IMR-90 (cell line): ENCODE measurements around the gene RNF144A. TPM values are rescaled to one million over a fixed set of nuclear protein-coding genes. Genes with fewer than 3 reads are reported as not detected.

Experiments
- ATAC-seq: fragments of 200-7000 bp; cut with Tn5 transposase; 2 replicates; pipeline ENCODE4 v1.9.1; 2020; ENCODE audit warnings: low read depth, mild to moderate bottlenecking, moderate library complexity
- BruUV-seq: library from RNA; stranded (reverse); fragments of 400-500 nt; replicated peaks from 2 replicates; lab custom pipeline; 2021; lab: Mats Ljungman, UMichigan
- CTCF ChIA-PET: fragments of 300-600 bp; formaldehyde crosslinking; extraction: SDS; loops from one replicate; lab custom pipeline; 2021; ENCODE audit warnings: antibody characterized with exemption; lab: Yijun Ruan, JAX
- POLR2A ChIA-PET: fragments of 300-600 bp; sonication (Branson Sonifier 250); formaldehyde crosslinking; loops from one replicate; lab custom pipeline; 2022; ENCODE audit warnings: antibody characterized with exemption; ENCODE audit not compliant: unreplicated experiment; lab: Charles Lee
- DNase-seq: peaks from one replicate; pipeline ENCODE4 v3.0.0; 2013
- H2AFZ ChIP-seq: replicated peaks from 2 replicates; pipeline ENCODE3; 2013; ENCODE audit warnings: low read length, mild to moderate bottlenecking; ENCODE audit not compliant: poor library complexity
- H2AK5ac ChIP-seq: 2 replicates; pipeline ENCODE4 v1.6.1; 2013; ENCODE audit warnings: low read depth, low read length, inconsistent platforms
- H2AK9ac ChIP-seq: replicated peaks from 2 replicates; pipeline ENCODE3; 2013; ENCODE audit warnings: mild to moderate bottlenecking, low read depth, low read length, moderate library complexity; ENCODE audit not compliant: poor library complexity
- H2BK120ac ChIP-seq: 2 replicates; pipeline ENCODE4 v1.6.1; 2013; ENCODE audit warnings: low read depth, low read length, inconsistent platforms
- H2BK15ac ChIP-seq: 3 replicates; pipeline ENCODE4 v1.6.1; 2013; ENCODE audit warnings: low read depth, low read length, inconsistent platforms
- H2BK20ac ChIP-seq: 2 replicates; pipeline ENCODE4 v1.6.1; 2013; ENCODE audit warnings: low read depth, mild to moderate bottlenecking, inconsistent platforms, low read length, moderate library complexity
- H2BK5ac ChIP-seq: 2 replicates; pipeline ENCODE4 v1.6.1; 2013; ENCODE audit warnings: mild to moderate bottlenecking, low read depth, low read length, inconsistent platforms; ENCODE audit not compliant: poor library complexity, severe bottlenecking
- H3K14ac ChIP-seq: replicated peaks from 2 replicates; pipeline ENCODE4 v1.6.1; 2013; ENCODE audit warnings: low read depth, low read length, inconsistent platforms
- H3K18ac ChIP-seq: 2 replicates; pipeline ENCODE4 v1.6.1; 2013; ENCODE audit warnings: low read depth, low read length, control low read depth
- H3K23ac ChIP-seq: 2 replicates; pipeline ENCODE4 v1.6.1; 2013; ENCODE audit warnings: low read depth, low read length, inconsistent platforms
- H3K27ac ChIP-seq: 2 replicates; pipeline ENCODE4 v1.5.1; 2013; ENCODE audit warnings: mild to moderate bottlenecking, control low read depth, low read length; ENCODE audit not compliant: insufficient read depth
- H3K27me3 ChIP-seq: 2 replicates; pipeline ENCODE4 v1.6.1; 2013; ENCODE audit warnings: low read length; ENCODE audit not compliant: control insufficient read depth, insufficient read depth
- H3K36me3 ChIP-seq: 2 replicates; pipeline ENCODE4 v1.6.1; 2013; ENCODE audit warnings: low read length, mixed read lengths; ENCODE audit not compliant: control insufficient read depth, insufficient read depth
- H3K4ac ChIP-seq: 2 replicates; pipeline ENCODE4 v1.6.1; 2013; ENCODE audit warnings: low read depth, low read length, inconsistent platforms
- H3K4me1 ChIP-seq: 2 replicates; pipeline ENCODE4 v1.6.1; 2013; ENCODE audit warnings: low read length, mixed read lengths; ENCODE audit not compliant: control insufficient read depth, insufficient read depth
- H3K4me2 ChIP-seq: 2 replicates; pipeline ENCODE4 v1.6.1; 2013; ENCODE audit warnings: low read depth, mild to moderate bottlenecking, control low read depth, low read length, moderate library complexity
- H3K4me3 ChIP-seq: 2 replicates; pipeline ENCODE4 v1.5.1; 2013; ENCODE audit warnings: low read depth, mild to moderate bottlenecking, control low read depth, low read length, moderate library complexity; ENCODE audit not compliant: insufficient read depth
- H3K56ac ChIP-seq: 2 replicates; pipeline ENCODE4 v1.6.1; 2013; ENCODE audit warnings: low read length, inconsistent platforms; ENCODE audit not compliant: insufficient read depth; ENCODE audit errors: extremely low read depth
- H3K79me1 ChIP-seq, 2 experiments: 2 replicates each; pipeline ENCODE4 v1.6.1; 2013; ENCODE audit warnings: low read length in 2 of 2, inconsistent platforms in 1 of 2, low read depth in 1 of 2
- H3K9ac ChIP-seq: 2 replicates; pipeline ENCODE4 v1.6.1; 2013; ENCODE audit warnings: low read depth, low read length, control low read depth
- H3K9me1 ChIP-seq: 2 replicates; pipeline ENCODE4 v1.6.1; 2013; ENCODE audit warnings: low read length, inconsistent platforms; ENCODE audit not compliant: insufficient read depth
- H3K9me3 ChIP-seq: 2 replicates; pipeline ENCODE4 v1.6.1; 2013; ENCODE audit warnings: low read length; ENCODE audit not compliant: control insufficient read depth, insufficient read depth
- H4K20me1 ChIP-seq: 2 replicates; pipeline ENCODE4 v1.6.1; 2013; ENCODE audit warnings: low read length, inconsistent platforms; ENCODE audit not compliant: insufficient read depth
- H4K5ac ChIP-seq: 2 replicates; pipeline ENCODE4 v1.6.1; 2013; ENCODE audit warnings: mild to moderate bottlenecking, low read depth, low read length, control low read depth
- H4K8ac ChIP-seq, 2 experiments: 2 replicates each; pipeline ENCODE4 v1.6.1; 2013; ENCODE audit warnings: low read depth in 2 of 2, low read length in 2 of 2, control low read depth in 1 of 2, inconsistent platforms in 1 of 2
- H4K91ac ChIP-seq: 2 replicates; pipeline ENCODE4 v1.6.1; 2013; ENCODE audit warnings: low read depth, low read length, inconsistent platforms; ENCODE audit not compliant: insufficient read depth
- BHLHE40 ChIP-seq: fragments of 150-350 bp; IDR thresholded peaks from 2 replicates; pipeline ENCODE4 v1.6.1; 2016; ENCODE audit warnings: mild to moderate bottlenecking, low read depth, low read length
- CEBPB ChIP-seq: IDR thresholded peaks from 2 replicates; pipeline ENCODE4 v1.6.1; 2012; ENCODE audit warnings: low read depth, low read length, improper control_type of control experiment
- CHD1 ChIP-seq: IDR thresholded peaks from 2 replicates; pipeline ENCODE4 v1.6.1; 2012; ENCODE audit warnings: low read depth, low read length, improper control_type of control experiment
- FOS ChIP-seq: fragments of 150-350 bp; IDR thresholded peaks from 2 replicates; pipeline ENCODE4 v1.6.1; 2016; ENCODE audit warnings: low read depth, low read length
- MAFK ChIP-seq: IDR thresholded peaks from 2 replicates; pipeline ENCODE4 v1.6.1; 2012; ENCODE audit warnings: low read depth, low read length, improper control_type of control experiment
- MAZ ChIP-seq: IDR thresholded peaks from 2 replicates; pipeline ENCODE4 v1.6.1; 2012; ENCODE audit warnings: low read depth, mild to moderate bottlenecking, low read length, improper control_type of control experiment, moderate library complexity, borderline replicate concordance
- MXI1 ChIP-seq: IDR thresholded peaks from 2 replicates; pipeline ENCODE4 v1.6.1; 2012; ENCODE audit warnings: low read depth, mild to moderate bottlenecking, low read length, moderate library complexity, borderline replicate concordance
- NFE2L2 ChIP-seq: fragments of 150-350 bp; IDR thresholded peaks from 2 replicates; pipeline ENCODE4 v1.6.1; 2016; ENCODE audit warnings: low read depth, mild to moderate bottlenecking, low read length
- POLR2A ChIP-seq: IDR thresholded peaks from 2 replicates; pipeline ENCODE4 v1.6.1; 2012; ENCODE audit warnings: mild to moderate bottlenecking, low read depth, low read length
- RAD21 ChIP-seq: IDR thresholded peaks from 2 replicates; pipeline ENCODE4 v1.6.1; 2012; ENCODE audit warnings: low read length, improper control_type of control experiment
- RCOR1 ChIP-seq: IDR thresholded peaks from 2 replicates; pipeline ENCODE4 v1.6.1; 2012; ENCODE audit warnings: mild to moderate bottlenecking, low read length, improper control_type of control experiment; ENCODE audit not compliant: insufficient replicate concordance
- RFX5 ChIP-seq: IDR thresholded peaks from 2 replicates; pipeline ENCODE4 v1.8.0; 2012; ENCODE audit warnings: low read depth, mild to moderate bottlenecking, low read length, moderate library complexity
- SMC3 ChIP-seq: fragments of 150-350 bp; IDR thresholded peaks from 2 replicates; pipeline ENCODE4 v1.6.1; 2016; ENCODE audit warnings: low read depth, mild to moderate bottlenecking, antibody characterized with exemption, low read length, moderate library complexity
- WGBS, 2 experiments: methylation state at CpG; one replicate each; pipeline versions ENCODE4 v1.1.5 to v1.1.7; 2013; ENCODE audit warnings: missing lambda C conversion rate in 2 of 2; ENCODE audit not compliant: insufficient read length in 1 of 2; ENCODE audit errors: extremely low coverage in 2 of 2; 5-methylcytosine and 5-hydroxymethylcytosine counted together
- dilution Hi-C: fragments of 300-500 bp; cut with HindIII; formaldehyde crosslinking; loops from one replicate; pipeline ENCODE4 v1.14.3; 2018; ENCODE audit warnings: low sequenced_read_pairs; ENCODE audit not compliant: unreplicated experiment
- in situ Hi-C: fragments of 300-500 bp; cut with MboI; formaldehyde crosslinking; loops from 3 replicates; pipeline ENCODE4 v1.14.3; 2019; ENCODE audit warnings: low sequenced_read_pairs, inconsistent platforms, mixed read lengths
- intact Hi-C: fragments of 100-400 bp; cut with micrococcal nuclease; formaldehyde crosslinking; loops from 2 replicates; pipeline ENCODE4 v1.10.0; 2022
- polyA plus RNA-seq, 3 experiments: library from polyadenylated mRNA; depleted of rRNA; stranded (reverse); fragments of >200 nt; gene quantifications; 2 replicates each; pipeline ENCODE4 v1.2.3, GENCODE V29; 2012; ENCODE audit warnings: low replicate concordance in 1 of 3
- total RNA-seq: library from RNA; depleted of rRNA; stranded (reverse); fragments of >200 nt; gene quantifications from 2 replicates; pipeline ENCODE4 v1.2.3, GENCODE V29; 2012
- TF ChIP-seq, protein P1 (sequence below): fragments of 150-350 bp; IDR thresholded peaks from 2 replicates; pipeline ENCODE4 v1.6.1; 2016; ENCODE audit warnings: low read depth, mild to moderate bottlenecking, low read length, moderate library complexity, borderline replicate concordance
- TF ChIP-seq, protein P2 (sequence below): fragments of 150-350 bp; IDR thresholded peaks from 2 replicates; pipeline ENCODE4 v1.6.1; 2017; ENCODE audit warnings: mild to moderate bottlenecking, antibody characterized with exemption, low read length, low read depth
- TF ChIP-seq, protein P3 (sequence below): conservative IDR thresholded peaks from 2 replicates; pipeline ENCODE4 v1.5.1; 2012; ENCODE audit warnings: mild to moderate bottlenecking, low read depth, low read length, improper control_type of control experiment

The RNF144A gene
- total and polyA plus RNA-seq, 2 of the 4 experiments (the other 2 are of a cell fraction), result 0.18 to 0.26 TPM

DNA sequence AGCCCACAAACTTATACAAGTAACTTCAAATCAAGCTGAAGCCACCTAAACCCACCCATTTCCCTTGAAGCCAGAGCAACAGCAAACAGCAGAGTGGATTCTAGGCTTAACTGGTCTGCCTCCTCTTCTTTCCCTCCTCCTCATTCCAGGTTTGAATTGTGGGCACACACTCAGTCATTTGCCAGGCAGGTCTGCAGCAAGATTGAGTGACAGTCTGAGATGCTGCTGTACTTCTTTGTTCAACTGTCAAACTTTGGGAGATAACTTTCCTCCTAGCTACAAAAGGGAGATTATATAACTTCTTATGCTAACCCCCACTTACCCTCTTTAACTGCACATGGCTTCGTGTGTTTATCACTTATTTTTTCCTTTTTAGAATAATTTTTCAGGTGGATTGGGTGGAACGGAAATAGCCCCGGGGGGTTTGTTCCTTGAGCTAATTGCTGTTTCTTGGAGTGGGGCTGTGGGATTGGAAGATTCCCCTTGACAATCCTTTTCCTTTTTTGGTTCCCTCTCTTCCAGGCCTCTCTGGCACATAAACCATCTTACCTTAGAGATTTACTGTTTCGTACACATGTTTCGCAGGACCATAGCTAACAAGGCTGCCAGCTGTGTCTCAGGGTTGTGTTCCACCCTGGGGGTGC, 55.0 kb downstream of the RNF144A start:
- TF ChIP-seq, protein P1, sequence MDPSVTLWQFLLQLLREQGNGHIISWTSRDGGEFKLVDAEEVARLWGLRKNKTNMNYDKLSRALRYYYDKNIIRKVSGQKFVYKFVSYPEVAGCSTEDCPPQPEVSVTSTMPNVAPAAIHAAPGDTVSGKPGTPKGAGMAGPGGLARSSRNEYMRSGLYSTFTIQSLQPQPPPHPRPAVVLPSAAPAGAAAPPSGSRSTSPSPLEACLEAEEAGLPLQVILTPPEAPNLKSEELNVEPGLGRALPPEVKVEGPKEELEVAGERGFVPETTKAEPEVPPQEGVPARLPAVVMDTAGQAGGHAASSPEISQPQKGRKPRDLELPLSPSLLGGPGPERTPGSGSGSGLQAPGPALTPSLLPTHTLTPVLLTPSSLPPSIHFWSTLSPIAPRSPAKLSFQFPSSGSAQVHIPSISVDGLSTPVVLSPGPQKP, result no peak
- TF ChIP-seq POLR2A (no peak), RFX5 (no peak), MAFK (no peak), NFE2L2 (no peak), CEBPB (no peak), MAZ (no peak), MXI1 (no peak), BHLHE40 (no peak), RCOR1 (no peak), FOS (no peak), RAD21 (no peak), CHD1 (no peak), SMC3 (no peak)
- TF ChIP-seq, protein P2, sequence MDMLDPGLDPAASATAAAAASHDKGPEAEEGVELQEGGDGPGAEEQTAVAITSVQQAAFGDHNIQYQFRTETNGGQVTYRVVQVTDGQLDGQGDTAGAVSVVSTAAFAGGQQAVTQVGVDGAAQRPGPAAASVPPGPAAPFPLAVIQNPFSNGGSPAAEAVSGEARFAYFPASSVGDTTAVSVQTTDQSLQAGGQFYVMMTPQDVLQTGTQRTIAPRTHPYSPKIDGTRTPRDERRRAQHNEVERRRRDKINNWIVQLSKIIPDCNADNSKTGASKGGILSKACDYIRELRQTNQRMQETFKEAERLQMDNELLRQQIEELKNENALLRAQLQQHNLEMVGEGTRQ, result no peak
- TF ChIP-seq, protein P3, sequence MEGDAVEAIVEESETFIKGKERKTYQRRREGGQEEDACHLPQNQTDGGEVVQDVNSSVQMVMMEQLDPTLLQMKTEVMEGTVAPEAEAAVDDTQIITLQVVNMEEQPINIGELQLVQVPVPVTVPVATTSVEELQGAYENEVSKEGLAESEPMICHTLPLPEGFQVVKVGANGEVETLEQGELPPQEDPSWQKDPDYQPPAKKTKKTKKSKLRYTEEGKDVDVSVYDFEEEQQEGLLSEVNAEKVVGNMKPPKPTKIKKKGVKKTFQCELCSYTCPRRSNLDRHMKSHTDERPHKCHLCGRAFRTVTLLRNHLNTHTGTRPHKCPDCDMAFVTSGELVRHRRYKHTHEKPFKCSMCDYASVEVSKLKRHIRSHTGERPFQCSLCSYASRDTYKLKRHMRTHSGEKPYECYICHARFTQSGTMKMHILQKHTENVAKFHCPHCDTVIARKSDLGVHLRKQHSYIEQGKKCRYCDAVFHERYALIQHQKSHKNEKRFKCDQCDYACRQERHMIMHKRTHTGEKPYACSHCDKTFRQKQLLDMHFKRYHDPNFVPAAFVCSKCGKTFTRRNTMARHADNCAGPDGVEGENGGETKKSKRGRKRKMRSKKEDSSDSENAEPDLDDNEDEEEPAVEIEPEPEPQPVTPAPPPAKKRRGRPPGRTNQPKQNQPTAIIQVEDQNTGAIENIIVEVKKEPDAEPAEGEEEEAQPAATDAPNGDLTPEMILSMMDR, result no peak
- H2BK20ac ChIP-seq, result no peak overlapping the region
- H2AK5ac ChIP-seq, result no peak overlapping the region
- ATAC-seq (no peak), DNase-seq (no peak)
- in situ Hi-C loops (no loop called here), dilution Hi-C loops (no loop called here), intact Hi-C loops (no loop called here)
- no peak overlapping the region for H2AK9ac ChIP-seq
- no peaks in the 10 kb centered on the region for H3K36me3 ChIP-seq
- H2BK15ac ChIP-seq, result no peak overlapping the region
- no peaks in the 10 kb centered on the region for H3K79me1 ChIP-seq
- H3K23ac ChIP-seq, result no peak overlapping the region
- H3K56ac ChIP-seq, result no peak overlapping the region
- no peaks in the 10 kb centered on the region for H3K9me1 ChIP-seq
- no peak overlapping the region for H2BK5ac ChIP-seq
- no peak overlapping the region for H3K27ac ChIP-seq
- BruUV-seq, result no TSS peak
- no peak overlapping the region for H3K4me3 ChIP-seq
- H4K91ac ChIP-seq, result no peak overlapping the region
- H3K4me1 ChIP-seq, result no peaks in the 10 kb centered on the region
- no peak overlapping the region for H2BK120ac ChIP-seq
- WGBS, 2 experiments, result no CpG with 5 or more reads among the region's 5 CpGs
- no peaks in the 10 kb centered on the region for H3K27me3 ChIP-seq
- H3K4me2 ChIP-seq, result no peak overlapping the region
- no peak overlapping the region for H4K8ac ChIP-seq
- H4K20me1 ChIP-seq, result no peaks in the 10 kb centered on the region
- H3K9me3 ChIP-seq, result no peaks in the 10 kb centered on the region; the same call in 1 of the 2 replicates
- CTCF ChIA-PET, result interaction anchor here (0.5 kb wide), 1 partner anchor 126 kb away, joined by 3 read pairs; no protein-coding TSS in a partner anchor
- no peak overlapping the region for H2AFZ ChIP-seq
- H3K9ac ChIP-seq, result no peak overlapping the region
- no peak overlapping the region for H4K5ac ChIP-seq
- H3K18ac ChIP-seq, result no peak overlapping the region
- no peak overlapping the region for H3K4ac ChIP-seq
- H3K14ac ChIP-seq, result no peak overlapping the region
- POLR2A ChIA-PET, result no interaction called here
